Stimulated activated CD4-positive, alpha-beta T cell treated with anti-CD3 and anti-CD28 coated beads, Interleukin-12 subunit alpha, Interleukin-12 subunit beta, amount 100 ng/mL, for 48 hours (primary cell): ENCODE measurements around the gene GTF2IRD2.
"Not testable (repeated sequence)": the region's sequence is repeated elsewhere in the genome, so short reads cannot be mapped to it uniquely, and the experiment has no call there.

Experiments
- DNase-seq, 3 donors: peaks; one replicate each; pipeline ENCODE4 v3.0.0-alpha.2; 2020; ENCODE audit warnings: low read depth in 2 of 3, low spot score in 1 of 3

The GTF2IRD2 gene

DNA sequence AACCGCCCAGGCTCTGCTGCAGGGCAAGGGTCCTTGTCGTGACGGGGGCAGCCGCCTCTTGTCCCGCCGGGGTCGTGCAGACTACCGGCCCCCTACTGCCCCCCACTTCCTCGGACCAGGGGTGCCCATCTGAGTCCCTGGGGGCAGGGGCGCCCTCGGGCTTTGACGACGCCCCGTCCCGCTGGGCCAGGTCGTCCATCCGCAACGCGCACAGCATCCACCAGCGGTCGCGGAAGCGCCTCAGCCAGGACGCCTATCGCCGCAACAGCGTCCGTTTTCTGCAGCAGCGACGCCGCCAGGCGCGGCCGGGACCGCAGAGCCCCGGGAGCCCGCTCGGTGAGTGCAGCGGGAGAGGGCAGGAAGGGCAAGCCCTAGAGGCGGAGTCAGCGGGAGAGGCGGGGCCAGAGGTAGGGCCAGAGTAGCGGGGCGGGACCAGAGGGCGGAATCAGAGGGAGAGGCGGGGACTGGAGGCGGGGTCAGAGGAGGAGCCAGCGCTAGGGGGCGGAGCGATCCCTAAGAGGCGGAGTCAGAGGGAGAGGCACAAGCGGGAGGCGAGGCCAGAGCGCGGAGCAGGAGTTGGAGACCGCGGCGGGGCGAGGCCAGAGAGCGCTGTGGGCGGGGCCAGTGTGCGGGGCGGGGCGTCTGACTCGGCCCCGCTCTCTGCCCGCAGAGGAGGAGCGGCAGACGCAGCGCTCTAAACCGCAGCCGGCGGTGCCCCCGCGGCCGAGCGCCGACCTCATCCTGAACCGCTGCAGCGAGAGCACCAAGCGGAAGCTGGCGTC lies 62.8 kb downstream of the GTF2IRD2 start:
- DNase-seq: peak; percentile 89 to 99 (median 95)

DNA sequence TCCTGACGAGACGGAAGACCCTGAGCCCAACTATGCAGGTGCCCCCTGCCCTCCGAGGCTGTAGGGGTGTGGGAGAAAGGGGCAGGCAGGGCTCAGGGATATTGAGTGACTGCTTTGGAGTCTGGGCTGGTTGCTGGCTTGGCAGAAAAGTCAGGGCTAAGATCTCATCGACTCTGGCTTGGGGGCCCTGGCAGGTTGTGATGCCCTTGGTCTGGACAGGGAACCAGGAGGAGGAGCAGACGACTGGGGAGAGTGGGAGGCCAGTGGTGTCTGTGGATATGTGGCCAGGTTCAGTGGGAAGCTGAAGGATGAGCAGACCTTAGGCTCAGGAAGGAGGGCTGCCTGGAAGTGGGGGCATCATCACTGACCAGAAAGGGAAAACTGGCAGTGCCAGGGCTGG lies 67.8 kb downstream of the GTF2IRD2 start:
- not testable (repeated sequence) for DNase-seq

- DNase-seq: not testable (repeated sequence)
Observed at GRCh38 chr7:74781746-74782145, 69.7 kb downstream of the GTF2IRD2 start.

- not testable (repeated sequence) for DNase-seq
Observed at GRCh38 chr7:74779053-74779452, 72.4 kb downstream of the GTF2IRD2 start.

DNA sequence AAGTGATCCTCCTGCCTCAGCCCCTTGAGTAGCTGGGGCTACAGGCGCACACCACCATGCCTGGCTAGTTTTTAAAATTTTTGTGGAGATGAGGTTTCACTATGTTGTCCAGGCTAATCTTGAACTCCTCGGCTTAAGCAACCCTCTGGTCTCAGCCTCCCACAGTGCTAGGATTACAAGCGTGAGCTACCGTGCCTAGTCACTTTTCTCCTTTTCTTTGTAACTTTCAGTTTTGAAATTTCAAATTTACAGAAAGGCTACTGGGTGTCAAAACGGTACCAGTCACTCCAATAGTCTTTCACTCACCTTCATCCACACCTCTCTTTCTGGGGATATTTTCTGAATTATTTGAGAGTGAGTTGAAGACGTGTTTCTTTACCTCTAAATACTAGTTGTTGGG lies 76.3 kb downstream of the GTF2IRD2 start:
- not testable (repeated sequence) for DNase-seq

DNA sequence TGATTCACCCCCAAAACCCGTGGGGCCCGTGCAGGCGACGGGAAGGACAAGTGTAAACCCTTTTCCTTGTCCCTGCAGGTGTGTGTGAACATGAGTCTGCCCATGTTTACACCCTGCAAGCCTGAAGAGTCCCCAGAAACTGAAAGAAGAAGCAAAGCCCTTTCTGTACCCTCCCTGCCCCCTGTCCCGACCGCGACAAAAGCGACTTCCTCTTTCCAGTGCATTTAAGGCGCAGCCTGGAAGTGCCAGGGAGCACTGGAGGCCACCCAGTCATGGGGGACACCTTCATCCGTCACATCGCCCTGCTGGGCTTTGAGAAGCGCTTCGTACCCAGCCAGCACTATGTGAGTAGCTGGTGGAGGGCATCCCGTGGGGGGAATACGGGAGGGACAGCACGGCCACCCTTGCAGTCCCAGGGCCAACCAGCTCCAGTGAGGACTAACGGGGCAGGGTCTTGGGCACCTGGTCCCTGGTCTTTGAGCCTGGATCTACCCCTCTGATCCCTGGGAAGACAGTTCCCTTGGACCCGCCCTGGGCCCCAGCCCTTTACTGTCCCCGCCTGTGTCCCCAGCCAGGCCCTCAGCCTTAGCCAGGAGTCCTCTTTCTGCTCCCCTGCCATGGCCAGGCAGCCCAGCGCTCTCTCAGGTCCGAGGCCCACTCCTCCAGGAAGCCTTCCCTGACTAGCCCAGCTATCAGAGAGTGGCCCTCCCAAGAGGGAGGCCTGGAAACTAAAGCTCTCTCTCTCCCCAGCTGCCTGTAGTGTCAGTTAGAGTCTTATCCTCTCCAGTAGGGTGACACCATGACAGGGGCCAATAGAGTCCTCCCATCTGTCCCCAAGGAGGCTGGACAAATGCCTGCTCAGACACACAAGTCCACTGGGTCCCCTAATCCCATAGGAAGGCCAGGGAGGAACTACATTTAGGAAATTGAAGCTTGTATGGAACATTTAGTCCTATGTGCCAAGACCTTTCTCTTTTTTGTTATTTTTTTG lies 77.3 kb downstream of the GTF2IRD2 start, which contains the start of gene NCF1:
TSS of gene NCF1 (plus strand) at position 252 of the 991 bp plus-strand sequence. CDS start at position 273, 21 bp downstream.
- DNase-seq: not testable (repeated sequence)

DNA sequence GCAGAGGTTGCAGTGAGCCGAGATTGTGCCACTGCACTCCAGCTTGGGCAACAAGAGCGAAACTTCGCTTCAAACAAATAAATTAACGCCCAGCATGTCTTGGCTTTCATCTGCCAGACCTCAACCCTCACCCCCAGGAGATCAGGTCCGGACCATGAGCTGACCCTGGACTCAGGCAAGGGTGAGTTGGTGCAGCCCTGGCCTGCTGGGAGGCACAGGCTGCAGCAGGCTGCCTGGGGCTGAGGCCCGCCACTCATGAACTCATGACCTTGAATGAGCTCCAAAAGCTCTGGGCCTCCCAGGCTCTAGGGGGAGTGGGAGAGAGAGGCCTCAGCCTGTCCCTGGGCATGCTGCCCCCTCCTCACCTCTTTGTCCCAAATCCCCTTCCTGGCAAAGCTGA lies 79.3 kb downstream of the GTF2IRD2 start:
- not testable (repeated sequence) for DNase-seq

- not testable (repeated sequence) for DNase-seq
Observed at GRCh38 chr7:74770062-74770461, 81.3 kb downstream of the GTF2IRD2 start.

- not testable (repeated sequence) for DNase-seq
Observed at GRCh38 chr7:74766991-74767390, 84.4 kb downstream of the GTF2IRD2 start.

- DNase-seq: not testable (repeated sequence)
Observed at GRCh38 chr7:74766509-74766908, 84.9 kb downstream of the GTF2IRD2 start.

GRCh38 chr7:74765205-74765918 lies 86.0 kb downstream of the GTF2IRD2 start:
- not testable (repeated sequence) for DNase-seq

GRCh38 chr7:74758982-74759381 lies 92.4 kb downstream of the GTF2IRD2 start:
- not testable (repeated sequence) for DNase-seq

DNA sequence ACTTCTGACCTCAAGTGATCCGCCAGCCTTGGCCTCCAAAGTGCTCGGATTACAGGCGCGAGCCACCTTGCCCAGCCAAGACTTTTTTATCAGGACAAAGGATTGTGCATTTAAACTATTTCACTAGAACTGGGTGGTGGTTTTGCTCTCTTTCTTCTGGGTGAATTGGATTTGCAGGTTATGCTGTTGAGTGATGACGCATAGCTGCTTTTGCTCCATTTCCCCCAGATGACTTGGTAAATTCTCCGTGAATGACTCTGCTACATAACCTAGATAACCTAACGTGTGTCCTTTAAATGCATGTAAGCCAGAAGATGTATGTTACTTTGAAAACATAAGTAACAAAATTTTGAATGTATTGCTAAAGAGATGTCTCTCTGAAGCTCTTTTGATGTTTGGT lies 93.1 kb downstream of the GTF2IRD2 start:
- DNase-seq: not testable (repeated sequence)

DNA sequence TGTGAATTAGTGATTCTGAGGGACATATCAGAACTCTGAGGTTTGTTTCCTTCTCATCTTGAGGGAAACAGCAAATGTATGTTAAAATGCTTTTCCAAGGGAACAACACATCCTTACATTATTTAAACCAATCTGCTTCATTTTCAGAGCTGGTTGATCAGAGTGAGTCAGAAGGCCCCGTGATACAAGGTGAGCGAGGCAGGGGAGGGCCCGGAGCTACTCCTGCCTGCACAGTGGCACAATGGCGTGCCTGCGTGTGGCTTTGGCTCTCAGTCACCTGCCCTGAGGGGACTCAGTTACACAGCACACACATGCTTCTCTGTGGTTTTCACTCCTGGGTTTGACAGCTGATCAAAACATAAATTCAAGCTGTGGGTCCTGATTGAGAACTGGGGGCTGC lies 94.7 kb downstream of the GTF2IRD2 start:
- not testable (repeated sequence) for DNase-seq

- not testable (repeated sequence) for DNase-seq
Observed at GRCh38 chr7:74753921-74754482, 97.4 kb downstream of the GTF2IRD2 start.
